ENCODE data around the gene MAPKAPK2.

- TF ChIP-seq CTCF (IDR thresholded peaks at IDR 0.05; ENCODE audit: low read length) (no peak), EZH2 (optimal IDR thresholded peaks at IDR 0.05; ENCODE audit: low read depth, low read length) (no peak)
Measured at GRCh38 chr1:206654828-206655227, 29.9 kb upstream of the MAPKAPK2 start.

Data from MM.1S (cell line).